PFSK-1 (cell line): ENCODE measurements around the gene LDLRAD3.

ENCODE experiments used
- FOXP2 ChIP-seq: optimal IDR thresholded peaks from 2 replicates; pipeline ENCODE3; 2011; ENCODE audit warnings: borderline replicate concordance, control low read depth, inconsistent platforms; ENCODE audit not compliant: insufficient read depth; ENCODE audit errors: extremely low read length, extremely low read depth
- POLR2AphosphoS5 ChIP-seq: IDR thresholded peaks from 2 replicates; pipeline ENCODE4 v1.6.1; 2012; ENCODE audit warnings: low read depth, mild to moderate bottlenecking, control low read depth, low read length, moderate library complexity
- TAF1 ChIP-seq: IDR thresholded peaks from 2 replicates; pipeline ENCODE4 v1.6.1; 2012; ENCODE audit warnings: low read length, control low read depth, borderline replicate concordance; ENCODE audit not compliant: insufficient read depth
- TF ChIP-seq, protein P1 (sequence below), 2 experiments: IDR thresholded peaks; 2 replicates each; pipeline versions ENCODE4 v1.6.1 to v1.8.0; 2011 to 2012; ENCODE audit warnings: low read depth in 2 of 2, low read length in 2 of 2, control low read depth in 1 of 2, inconsistent platforms in 1 of 2, mild to moderate bottlenecking in 1 of 2, moderate library complexity in 1 of 2; ENCODE audit not compliant: insufficient read depth in 1 of 2

DNA sequence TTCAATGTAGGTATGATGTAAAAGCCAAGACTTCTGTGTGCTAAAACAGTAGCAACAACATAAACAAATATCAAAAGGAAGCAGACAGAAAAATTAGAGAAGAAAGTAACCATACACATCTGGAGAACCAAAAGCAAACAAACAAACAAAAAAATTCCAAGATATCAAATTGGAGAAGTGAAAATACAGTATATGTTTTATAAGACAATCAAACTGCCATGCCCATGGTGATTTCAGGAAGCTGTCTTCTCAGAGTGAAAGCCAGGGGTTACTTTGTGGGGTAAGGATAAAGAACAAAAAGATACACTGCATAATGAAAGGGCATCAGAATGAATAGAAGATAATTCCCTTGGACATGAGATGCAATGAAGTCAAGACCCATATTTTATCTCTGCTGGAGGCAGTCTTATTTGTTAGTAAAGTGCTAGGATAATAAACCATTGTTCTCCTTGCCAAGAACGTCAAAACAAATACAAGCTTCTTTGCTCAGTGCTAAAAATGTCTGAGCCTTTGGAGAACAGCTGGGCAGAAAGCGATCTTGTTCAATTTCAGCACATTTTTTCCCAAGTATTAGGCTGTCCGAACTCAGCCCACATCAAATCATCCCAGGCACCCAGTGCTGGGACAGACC, 38.1 kb upstream of the LDLRAD3 start:
- TF ChIP-seq POLR2AphosphoS5, result no peak
- no peak for TF ChIP-seq TAF1
- TF ChIP-seq FOXP2, result no peak
- TF ChIP-seq, protein P1, sequence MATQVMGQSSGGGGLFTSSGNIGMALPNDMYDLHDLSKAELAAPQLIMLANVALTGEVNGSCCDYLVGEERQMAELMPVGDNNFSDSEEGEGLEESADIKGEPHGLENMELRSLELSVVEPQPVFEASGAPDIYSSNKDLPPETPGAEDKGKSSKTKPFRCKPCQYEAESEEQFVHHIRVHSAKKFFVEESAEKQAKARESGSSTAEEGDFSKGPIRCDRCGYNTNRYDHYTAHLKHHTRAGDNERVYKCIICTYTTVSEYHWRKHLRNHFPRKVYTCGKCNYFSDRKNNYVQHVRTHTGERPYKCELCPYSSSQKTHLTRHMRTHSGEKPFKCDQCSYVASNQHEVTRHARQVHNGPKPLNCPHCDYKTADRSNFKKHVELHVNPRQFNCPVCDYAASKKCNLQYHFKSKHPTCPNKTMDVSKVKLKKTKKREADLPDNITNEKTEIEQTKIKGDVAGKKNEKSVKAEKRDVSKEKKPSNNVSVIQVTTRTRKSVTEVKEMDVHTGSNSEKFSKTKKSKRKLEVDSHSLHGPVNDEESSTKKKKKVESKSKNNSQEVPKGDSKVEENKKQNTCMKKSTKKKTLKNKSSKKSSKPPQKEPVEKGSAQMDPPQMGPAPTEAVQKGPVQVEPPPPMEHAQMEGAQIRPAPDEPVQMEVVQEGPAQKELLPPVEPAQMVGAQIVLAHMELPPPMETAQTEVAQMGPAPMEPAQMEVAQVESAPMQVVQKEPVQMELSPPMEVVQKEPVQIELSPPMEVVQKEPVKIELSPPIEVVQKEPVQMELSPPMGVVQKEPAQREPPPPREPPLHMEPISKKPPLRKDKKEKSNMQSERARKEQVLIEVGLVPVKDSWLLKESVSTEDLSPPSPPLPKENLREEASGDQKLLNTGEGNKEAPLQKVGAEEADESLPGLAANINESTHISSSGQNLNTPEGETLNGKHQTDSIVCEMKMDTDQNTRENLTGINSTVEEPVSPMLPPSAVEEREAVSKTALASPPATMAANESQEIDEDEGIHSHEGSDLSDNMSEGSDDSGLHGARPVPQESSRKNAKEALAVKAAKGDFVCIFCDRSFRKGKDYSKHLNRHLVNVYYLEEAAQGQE (IDR thresholded peaks at IDR 0.05; ENCODE audit: insufficient read depth in 1 of 2, low read depth in 2 of 2, low read length in 2 of 2), result no peak
